Endothelial cell of hepatic sinusoid (primary cell): Measurements from ENCODE around the gene CD300A.
"Not testable (repeated sequence)": the region's sequence is repeated elsewhere in the genome, so short reads cannot be mapped to it uniquely, and the experiment has no call there.

Source experiments
- in situ Hi-C: cut with HindIII; loops from 2 replicates; pipeline ENCODE4 v1.10.0; 2017; ENCODE audit warnings: low sequenced_read_pairs

The CD300A gene

GRCh38 chr17:74515941-74516340 lies 49.5 kb downstream of the CD300A start:
- in situ Hi-C loops, result no loop called here

DNA sequence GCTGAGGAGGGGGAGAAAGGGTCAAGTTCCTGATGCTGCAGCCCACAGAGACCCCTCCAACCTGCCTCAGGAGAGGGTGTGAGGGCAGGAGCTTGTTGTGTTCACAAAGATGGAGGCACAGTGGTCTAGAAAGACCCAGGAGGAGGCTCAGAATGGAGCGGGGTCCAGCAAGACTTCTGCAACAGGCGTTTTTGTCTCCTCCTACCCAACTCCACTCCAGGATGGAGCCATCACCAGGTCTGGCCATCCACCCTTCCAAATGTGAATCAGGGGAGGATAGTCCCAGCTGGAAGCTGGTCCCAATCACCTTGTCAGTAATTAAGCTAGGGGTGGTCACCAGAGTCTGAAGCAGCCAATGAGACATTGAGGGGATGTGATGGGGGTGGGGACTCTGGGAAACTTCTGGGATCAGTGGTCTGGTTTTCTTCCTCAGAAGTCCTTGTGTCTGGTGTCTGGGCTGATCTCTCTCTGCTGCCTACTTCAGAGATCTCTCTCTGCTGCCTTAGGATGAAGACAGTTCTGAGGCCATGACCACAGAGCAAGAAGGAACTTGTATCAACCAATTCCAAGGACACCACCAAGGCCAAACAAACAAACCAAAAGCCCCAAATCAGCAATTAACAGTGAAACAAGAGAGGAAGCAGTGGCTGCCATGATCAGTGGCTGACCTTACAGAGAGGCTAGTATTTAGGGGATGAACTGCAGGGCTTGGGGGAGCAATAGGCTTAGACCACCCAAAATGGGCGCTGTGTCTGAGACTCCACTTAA lies 50.3 kb downstream of the CD300A start:
- in situ Hi-C loops, result no loop called here

GRCh38 chr17:74518413-74518981 lies 52.1 kb downstream of the CD300A start:
- in situ Hi-C loops, result not testable (repeated sequence)

GRCh38 chr17:74520016-74520434 lies 53.6 kb downstream of the CD300A start:
- in situ Hi-C loops, result no loop called here

DNA sequence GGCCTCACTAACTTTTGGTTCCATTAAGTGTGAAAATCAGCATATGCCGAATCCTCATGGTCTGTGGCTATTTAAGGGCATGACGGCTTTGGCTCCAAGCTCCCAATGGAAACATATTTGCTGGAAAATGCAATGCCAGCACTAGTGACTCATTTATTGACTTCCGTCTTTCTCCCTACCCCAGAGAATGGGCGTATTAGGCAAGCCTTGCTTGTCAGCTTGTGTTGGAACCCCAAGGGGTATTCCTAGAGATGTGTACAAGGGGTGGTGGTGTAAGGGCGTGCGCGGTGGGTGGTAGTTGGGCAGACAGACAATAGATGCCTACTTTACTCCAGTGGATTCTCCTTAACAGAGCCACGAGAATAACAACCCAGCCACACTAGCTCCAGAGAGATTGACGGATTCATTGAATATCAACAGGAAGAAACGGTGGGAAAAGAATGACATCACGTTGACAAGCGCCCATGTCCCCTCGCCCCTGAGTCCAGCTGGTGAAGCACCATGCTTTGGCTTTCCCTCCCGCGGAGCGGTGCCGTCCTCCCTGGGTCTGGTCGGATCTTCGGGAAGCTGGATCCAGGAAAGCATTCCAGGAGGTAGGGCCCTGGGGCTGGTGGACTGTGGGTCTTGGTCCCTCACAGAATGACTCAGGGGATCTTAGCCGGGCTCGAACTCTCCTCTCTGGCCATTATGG lies 54.5 kb downstream of the CD300A start:
- in situ Hi-C loops, result no loop called here

DNA sequence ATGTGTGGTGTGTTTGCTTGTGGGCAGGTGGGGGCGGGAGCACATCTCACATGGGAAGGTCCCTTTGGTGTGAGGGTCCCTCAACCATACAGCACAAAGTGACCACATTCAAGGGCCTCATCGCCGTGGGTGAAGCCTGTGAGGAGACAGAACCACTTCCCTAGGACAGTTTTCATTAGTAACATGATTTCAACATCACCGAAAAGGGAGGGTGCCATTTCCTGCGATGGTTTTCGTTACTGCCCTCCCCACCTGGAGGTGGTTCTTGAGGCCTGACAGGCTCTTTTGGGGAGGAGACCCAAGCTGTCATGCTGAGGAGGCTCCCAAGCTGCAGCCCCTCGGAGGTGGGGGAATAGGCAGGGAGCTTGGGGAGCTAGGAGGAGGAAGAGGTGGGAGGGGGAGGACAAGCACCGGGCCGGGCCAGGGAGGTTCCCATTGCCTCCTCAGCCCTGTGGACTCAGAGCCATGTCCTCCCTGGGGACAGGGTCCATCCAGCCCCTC lies 55.3 kb downstream of the CD300A start:
- in situ Hi-C loops, result no loop called here

GRCh38 chr17:74522381-74523105 lies 56.1 kb downstream of the CD300A start:
- in situ Hi-C loops, result no loop called here

DNA sequence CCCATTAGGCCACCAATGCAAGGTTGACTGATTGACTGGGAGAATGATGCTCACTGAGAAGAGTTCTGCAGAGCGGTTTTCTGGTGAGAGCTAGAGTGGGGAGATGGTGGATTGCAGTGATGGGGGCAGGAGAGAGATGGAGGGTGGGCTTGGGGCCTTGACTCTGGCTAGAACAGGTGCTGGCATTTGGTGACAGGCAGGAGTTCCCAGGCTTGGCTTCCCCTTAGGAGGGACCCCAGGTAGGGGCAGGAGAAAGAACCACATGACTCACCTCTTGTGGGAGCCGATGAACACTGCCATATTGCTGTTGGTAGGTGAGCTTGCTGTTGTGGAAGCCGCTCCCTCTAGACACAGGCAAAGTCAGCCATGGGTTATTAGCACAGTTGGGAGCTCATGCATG lies 56.9 kb downstream of the CD300A start:
- in situ Hi-C loops, result no loop called here

GRCh38 chr17:74524653-74525464 lies 58.4 kb downstream of the CD300A start:
- in situ Hi-C loops, result no loop called here

- in situ Hi-C loops, result no loop called here
These were observed 59.0 kb downstream of the CD300A start for GRCh38 chr17:74525465-74525725.

- in situ Hi-C loops, result no loop called here
These were observed 59.4 kb downstream of the CD300A start for GRCh38 chr17:74525781-74526288.

DNA sequence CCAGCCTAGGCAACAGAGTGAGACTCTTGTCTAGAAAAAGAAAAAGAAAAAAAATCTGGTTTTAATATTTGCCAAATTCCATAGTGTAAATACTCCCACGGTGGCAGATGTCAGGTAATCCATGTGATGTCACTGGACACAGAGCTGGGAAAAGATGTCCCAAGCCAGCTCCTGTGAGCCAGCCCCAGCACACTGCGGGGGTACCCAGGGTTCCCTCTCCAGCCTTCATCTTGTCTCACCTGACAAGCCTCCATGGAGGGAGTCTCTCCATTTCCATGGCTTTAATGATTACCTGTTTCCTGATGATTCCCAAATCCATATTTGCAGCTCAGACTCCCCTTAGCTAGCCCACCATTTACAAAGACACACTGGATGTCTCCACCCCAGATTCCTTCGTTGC lies 60.2 kb downstream of the CD300A start:
- in situ Hi-C loops, result no loop called here

GRCh38 chr17:74527081-74527480 lies 60.6 kb downstream of the CD300A start:
- in situ Hi-C loops, result no loop called here

- in situ Hi-C loops, result no loop called here
These were observed 61.3 kb downstream of the CD300A start for GRCh38 chr17:74527756-74528155.

DNA sequence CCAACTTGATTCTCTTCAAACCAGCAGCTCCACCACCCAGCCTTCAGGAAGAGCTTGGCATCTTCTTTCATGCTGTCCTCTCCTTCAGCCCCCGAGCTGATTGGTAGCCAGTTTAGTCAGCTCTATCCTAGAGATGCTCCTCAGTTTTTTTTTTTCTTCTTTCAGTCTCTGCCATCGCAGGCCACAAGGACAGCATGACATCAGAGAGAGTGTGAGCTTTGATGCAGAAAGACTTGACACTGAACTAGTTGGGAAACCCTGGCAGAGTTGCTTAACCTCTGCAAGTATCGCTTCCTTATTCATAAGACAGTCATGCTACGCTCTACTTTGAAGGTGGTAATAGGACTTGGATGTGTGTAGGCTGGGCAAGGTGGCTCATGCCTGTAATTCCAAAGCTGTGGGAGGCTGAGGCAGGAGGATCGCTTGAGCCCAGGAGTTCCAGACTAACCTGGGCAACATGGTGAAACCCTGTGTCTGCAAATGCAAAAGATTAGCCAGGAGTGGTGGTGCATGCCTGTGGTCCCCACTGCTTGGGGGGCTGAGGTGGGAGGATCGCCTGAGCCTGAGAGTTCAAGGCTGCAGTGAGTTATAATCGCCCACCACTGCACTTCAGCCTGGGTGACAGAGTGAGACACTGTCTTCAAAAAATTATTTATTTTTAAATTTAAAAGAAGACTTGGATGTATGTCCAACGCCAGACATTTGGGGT lies 62.2 kb downstream of the CD300A start:
- in situ Hi-C loops, result no loop called here

DNA sequence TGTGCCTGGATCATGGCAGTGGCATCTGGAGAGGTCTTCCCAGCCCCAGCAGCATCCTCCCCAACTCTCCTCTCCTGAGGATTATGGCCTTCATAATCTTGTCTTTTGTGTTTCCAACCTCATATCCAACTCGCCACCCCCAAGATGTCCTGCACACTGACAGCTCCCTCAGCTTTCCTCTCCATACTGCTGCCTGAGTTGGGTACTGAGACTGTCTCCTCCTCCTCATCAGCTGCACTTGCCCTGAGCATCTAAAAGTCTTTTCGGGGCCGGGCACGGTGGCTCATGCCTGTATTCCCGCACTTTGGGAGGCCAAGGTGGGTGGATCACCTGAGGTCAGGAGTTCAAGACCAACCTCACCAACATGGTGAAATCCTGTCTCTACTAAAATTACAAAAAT lies 62.8 kb downstream of the CD300A start:
- in situ Hi-C loops, result no loop called here

DNA sequence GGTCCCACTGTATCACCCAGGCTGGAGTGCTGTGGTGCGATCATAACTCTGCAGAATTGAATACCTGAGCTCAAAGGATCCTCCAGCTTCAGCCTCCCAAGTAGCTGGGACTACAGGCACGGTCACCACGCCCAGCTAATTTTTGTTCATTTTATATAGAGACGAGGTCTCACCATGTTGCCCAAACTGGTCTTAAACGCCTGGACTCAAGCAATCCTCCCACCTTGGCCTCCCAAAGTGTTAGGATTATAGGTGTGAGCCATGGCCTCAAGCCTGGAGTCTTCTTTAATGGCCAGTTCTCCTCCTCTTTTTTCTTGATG lies 64.4 kb downstream of the CD300A start:
- in situ Hi-C loops, result no loop called here

- in situ Hi-C loops, result no loop called here
These were observed 64.9 kb downstream of the CD300A start, which contains the start of gene CD300LB for GRCh38 chr17:74531231-74531761. Gene CD300LB, minus strand, starts transcription at chr17:74531475. Its CDS starts 125 bp downstream, at chr17:74531350.

DNA sequence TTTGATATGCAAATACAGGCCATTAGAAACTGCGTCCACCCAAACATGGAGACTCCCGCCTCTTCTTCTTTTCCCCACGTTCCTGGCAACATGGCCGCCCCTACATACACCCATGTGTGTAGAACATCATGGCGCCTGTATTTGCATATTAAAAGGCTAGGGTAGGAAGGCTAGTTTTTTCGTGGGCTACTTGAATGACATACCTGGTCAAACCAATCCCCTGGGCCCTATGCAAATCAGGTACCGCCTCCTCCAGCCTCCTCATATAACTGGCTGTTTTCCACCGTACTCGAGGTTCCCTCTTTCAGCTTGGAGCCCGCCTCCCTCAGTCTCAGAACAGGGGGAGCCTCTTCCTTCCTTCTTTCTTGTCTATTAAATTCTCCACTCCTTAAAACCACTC lies 65.7 kb downstream of the CD300A start:
- in situ Hi-C loops, result no loop called here
